Neural crest cell (in vitro differentiated cells): Measurements from ENCODE around the gene RBM46. TPM values are rescaled to one million over a fixed set of nuclear protein-coding genes. Genes with fewer than 3 reads are reported as not detected.

ENCODE experiments used
- DNase-seq: peaks from one replicate; pipeline ENCODE4 v3.0.0; 2021; ENCODE audit warnings: low read depth, mixed read lengths, low spot score
- H3K27ac Mint-ChIP-seq: one replicate; pipeline ENCODE4 v1.8.0; 2021; ENCODE audit warnings: mild to moderate bottlenecking, mixed read lengths; ENCODE audit not compliant: unreplicated experiment
- H3K27me3 Mint-ChIP-seq: 2 replicates; pipeline ENCODE4 v1.8.0; 2021; ENCODE audit warnings: low read depth, mild to moderate bottlenecking, mixed read lengths
- H3K36me3 Mint-ChIP-seq: 2 replicates; pipeline ENCODE4 v1.8.0; 2021; ENCODE audit warnings: low read depth, mild to moderate bottlenecking, mixed read lengths
- H3K4me1 Mint-ChIP-seq: 2 replicates; pipeline ENCODE4 v1.8.0; 2021; ENCODE audit warnings: mixed read lengths
- H3K4me3 Mint-ChIP-seq: one replicate; pipeline ENCODE4 v1.8.0; 2021; ENCODE audit warnings: mild to moderate bottlenecking, mixed read lengths
- H3K9me3 Mint-ChIP-seq: 2 replicates; pipeline ENCODE4 v1.8.0; 2021; ENCODE audit warnings: mixed read lengths
- CTCF ChIP-seq: fragments of 200-600 bp; sonication (generic); conservative IDR thresholded peaks from 2 replicates; pipeline ENCODE4 v1.5.0; 2021; ENCODE audit warnings: antibody characterized with exemption, mild to moderate bottlenecking
- total RNA-seq: library from RNA; stranded (reverse); gene quantifications from 2 replicates; pipeline ENCODE4 v1.2.1, GENCODE V29; 2021

Gene RBM46
- total RNA-seq, 1 donor from 2014 or later, result not detected

- H3K27me3 Mint-ChIP-seq, result no peaks in the 10 kb centered on the region
- no peak overlapping the region for H3K4me3 Mint-ChIP-seq
- H3K36me3 Mint-ChIP-seq, result no peaks in the 10 kb centered on the region
- peaks cover 15% of the 10 kb centered on the region for H3K9me3 Mint-ChIP-seq
- no peak overlapping the region for H3K27ac Mint-ChIP-seq
- TF ChIP-seq CTCF, result no peak
- no peaks in the 10 kb centered on the region for H3K4me1 Mint-ChIP-seq
- DNase-seq, result no peak
Measured at GRCh38 chr4:154838155-154838554, 57.1 kb downstream of the RBM46 start.

- H3K36me3 Mint-ChIP-seq, result no peaks in the 10 kb centered on the region
- peak overlapping the region; percentile 60 for H3K27ac Mint-ChIP-seq
- H3K4me3 Mint-ChIP-seq, result no peak overlapping the region
- no peaks in the 10 kb centered on the region for H3K27me3 Mint-ChIP-seq
- no peak for TF ChIP-seq CTCF
- H3K9me3 Mint-ChIP-seq, result peaks cover 15% of the 10 kb centered on the region
- no peak for DNase-seq
- H3K4me1 Mint-ChIP-seq, result no peaks in the 10 kb centered on the region
Measured at GRCh38 chr4:154838694-154839093, 57.6 kb downstream of the RBM46 start.

- H3K27me3 Mint-ChIP-seq, result peaks cover 2% of the 10 kb centered on the region
- H3K4me1 Mint-ChIP-seq, result no peaks in the 10 kb centered on the region
- no peaks in the 10 kb centered on the region for H3K9me3 Mint-ChIP-seq
- DNase-seq, result no peak
- peak; percentile 57 for TF ChIP-seq CTCF
- H3K4me3 Mint-ChIP-seq, result no peak overlapping the region
- no peak overlapping the region for H3K27ac Mint-ChIP-seq
- H3K36me3 Mint-ChIP-seq, result no peaks in the 10 kb centered on the region
Measured at GRCh38 chr4:154854362-154854761, 73.3 kb downstream of the RBM46 start.

- H3K4me3 Mint-ChIP-seq, result no peak overlapping the region
- no peak for DNase-seq
Measured at GRCh38 chr4:154858166-154858565, 77.1 kb downstream of the RBM46 start.

GRCh38 chr4:154868414-154869194 lies 87.5 kb downstream of the RBM46 start:
- TF ChIP-seq CTCF, result no peak
- Mint-ChIP-seq H3K36me3 (no peaks in the 10 kb centered on the region), H3K27ac (no peak overlapping the region), H3K27me3 (no peaks in the 10 kb centered on the region), H3K4me1 (peaks cover 11% of the 10 kb centered on the region), H3K9me3 (peaks cover 8% of the 10 kb centered on the region), H3K4me3 (no peak overlapping the region)
- DNase-seq, result no peak

More at GRCh38 chr4:154858166-154858565, 77.1 kb downstream of the RBM46 start:
- H3K4me1 Mint-ChIP-seq, result no peaks in the 10 kb centered on the region
- no peaks in the 10 kb centered on the region for H3K27me3 Mint-ChIP-seq
- TF ChIP-seq CTCF, result no peak
- peaks cover 3% of the 10 kb centered on the region for H3K9me3 Mint-ChIP-seq
- H3K27ac Mint-ChIP-seq, result no peak overlapping the region
- no peaks in the 10 kb centered on the region for H3K36me3 Mint-ChIP-seq
